ENCODE results near the gene TALDO1. TPM values are rescaled to one million over a fixed set of nuclear protein-coding genes. Genes with fewer than 3 reads are reported as not detected.
A peak's percentile ranks its signal among the peaks of the same experiment; 100 is the strongest.

TALDO1 gene
- total and polyA plus RNA-seq, 2 donors (not counting 1 experiment from before 2014, with no cell fraction given) = 136 to 150 TPM

GRCh38 chr11:761526-762108, 14.4 kb downstream of the TALDO1 start:
- H3K9me3 ChIP-seq (ENCODE audit: control insufficient read depth, insufficient read depth, low read depth, low read length) = no peaks in the 10 kb centered on the region
- no peak overlapping the region for H2AFZ ChIP-seq (ENCODE audit: low read length)
- peaks cover 6% of the 10 kb centered on the region for H3K4me1 ChIP-seq (ENCODE audit: control insufficient read depth, extremely low read depth, insufficient read depth, low read length)
- H3K9ac ChIP-seq (ENCODE audit: insufficient read depth, low read length) = no peak overlapping the region
- H3K27ac ChIP-seq (ENCODE audit: insufficient read depth, low read length) = no peak overlapping the region
- peaks cover 3% of the 10 kb centered on the region for H3K79me2 ChIP-seq (ENCODE audit: control insufficient read depth, insufficient read depth, low read length)
- no peak overlapping the region for H3K4me3 ChIP-seq (replicated peaks in 1 of 4; ENCODE audit: control extremely low read depth in 1 of 4, insufficient read depth in 1 of 4, low read depth in 3 of 4, low read length in 4 of 4)
- no peak for DNase-seq (ENCODE audit: low read depth in 2 of 2)
- TF ChIP-seq CTCF (conservative IDR thresholded peaks at IDR 0.05 in 1 of 2, IDR thresholded peaks at IDR 0.05 in 1 of 2; ENCODE audit: low read depth in 1 of 2, low read length in 2 of 2) (no peak), EZH2 (IDR thresholded peaks at IDR 0.05; ENCODE audit: low read length, missing control alignments) (no peak)
- peaks cover 33% of the 10 kb centered on the region for H3K36me3 ChIP-seq (ENCODE audit: control insufficient read depth, insufficient read depth, low read length)
- H3K27me3 ChIP-seq (ENCODE audit: control insufficient read depth, insufficient read depth, low read length) = no peaks in the 10 kb centered on the region
- peaks cover 2% of the 10 kb centered on the region for H4K20me1 ChIP-seq (ENCODE audit: control insufficient read depth, extremely low read depth, insufficient read depth, low read length)
- H3K4me2 ChIP-seq (ENCODE audit: extremely low read depth, insufficient read depth, low read length) = no peak overlapping the region

- H2AFZ ChIP-seq (ENCODE audit: low read length) = no peak overlapping the region
- H3K4me2 ChIP-seq (ENCODE audit: extremely low read depth, insufficient read depth, low read length) = no peak overlapping the region
- H3K4me3 ChIP-seq (replicated peaks in 1 of 4; ENCODE audit: control extremely low read depth in 1 of 4, insufficient read depth in 1 of 4, low read depth in 3 of 4, low read length in 4 of 4) = no peak overlapping the region
- no peak overlapping the region for H3K9ac ChIP-seq (ENCODE audit: insufficient read depth, low read length)
- no peaks in the 10 kb centered on the region for H3K79me2 ChIP-seq (ENCODE audit: control insufficient read depth, insufficient read depth, low read length)
- H3K27me3 ChIP-seq (ENCODE audit: control insufficient read depth, insufficient read depth, low read length) = no peaks in the 10 kb centered on the region
- DNase-seq (ENCODE audit: low read depth in 2 of 2) = peak; percentile 78
- H4K20me1 ChIP-seq (ENCODE audit: control insufficient read depth, extremely low read depth, insufficient read depth, low read length) = peaks cover 2% of the 10 kb centered on the region
- TF ChIP-seq EZH2 (IDR thresholded peaks at IDR 0.05; ENCODE audit: low read length, missing control alignments) (no peak), CTCF (conservative IDR thresholded peaks at IDR 0.05 in 1 of 2, IDR thresholded peaks at IDR 0.05 in 1 of 2; ENCODE audit: low read depth in 1 of 2, low read length in 2 of 2) (peak; percentile 22 to 30)
- no peaks in the 10 kb centered on the region for H3K9me3 ChIP-seq (ENCODE audit: control insufficient read depth, insufficient read depth, low read depth, low read length)
- peak overlapping the region; percentile 69 for H3K27ac ChIP-seq (ENCODE audit: insufficient read depth, low read length)
- peaks cover 33% of the 10 kb centered on the region for H3K36me3 ChIP-seq (ENCODE audit: control insufficient read depth, insufficient read depth, low read length)
- H3K4me1 ChIP-seq (ENCODE audit: control insufficient read depth, extremely low read depth, insufficient read depth, low read length) = peaks cover 6% of the 10 kb centered on the region
These were observed 15.3 kb downstream of the TALDO1 start for GRCh38 chr11:762421-763072.

- Histone ChIP-seq H3K4me1 (ENCODE audit: control insufficient read depth, extremely low read depth, insufficient read depth, low read length) (peaks cover 6% of the 10 kb centered on the region), H3K27ac (ENCODE audit: insufficient read depth, low read length) (peak overlapping the region; percentile 69), H2AFZ (ENCODE audit: low read length) (no peak overlapping the region), H3K79me2 (ENCODE audit: control insufficient read depth, insufficient read depth, low read length) (no peaks in the 10 kb centered on the region), H3K27me3 (ENCODE audit: control insufficient read depth, insufficient read depth, low read length) (no peaks in the 10 kb centered on the region), H3K4me2 (ENCODE audit: extremely low read depth, insufficient read depth, low read length) (no peak overlapping the region), H3K4me3 (replicated peaks in 1 of 4; ENCODE audit: control extremely low read depth in 1 of 4, insufficient read depth in 1 of 4, low read depth in 3 of 4, low read length in 4 of 4) (no peak overlapping the region), H3K36me3 (ENCODE audit: control insufficient read depth, insufficient read depth, low read length) (peaks cover 33% of the 10 kb centered on the region), H3K9me3 (ENCODE audit: control insufficient read depth, insufficient read depth, low read depth, low read length) (no peaks in the 10 kb centered on the region), H4K20me1 (ENCODE audit: control insufficient read depth, extremely low read depth, insufficient read depth, low read length) (peaks cover 2% of the 10 kb centered on the region), H3K9ac (ENCODE audit: insufficient read depth, low read length) (no peak overlapping the region)
- DNase-seq (ENCODE audit: low read depth in 2 of 2) = no peak
- no peak for TF ChIP-seq CTCF (conservative IDR thresholded peaks at IDR 0.05 in 1 of 2, IDR thresholded peaks at IDR 0.05 in 1 of 2; ENCODE audit: low read depth in 1 of 2, low read length in 2 of 2)
These were observed 15.8 kb downstream of the TALDO1 start for GRCh38 chr11:763073-763463.
